CD14-positive monocyte (primary cell): Measurements from ENCODE around the gene ATG4D. TPM values are rescaled to one million over a fixed set of nuclear protein-coding genes. Genes with fewer than 3 reads are reported as not detected.
A peak's percentile ranks its signal among the peaks of the same experiment; 100 is the strongest.

Source experiments
- DNase-seq, 3 donors: peaks; one replicate each; pipeline ENCODE4 v3.0.0-alpha.2; 2011 to 2022
- H2AFZ ChIP-seq: 2 replicates; pipeline ENCODE4 v1.6.0; 2012; ENCODE audit warnings: mild to moderate bottlenecking, low read depth, low read length, inconsistent platforms; ENCODE audit not compliant: insufficient read depth, poor library complexity, severe bottlenecking
- H3K27ac ChIP-seq, 2 donors: 1 replicate in 1 of 2; 2 replicates in 1 of 2; pipeline ENCODE4 v1.5.1; 2012 to 2013; ENCODE audit warnings: low read length in 2 of 2, control low read depth in 1 of 2, inconsistent platforms in 1 of 2, low read depth in 1 of 2, mild to moderate bottlenecking in 1 of 2
- H3K27me3 ChIP-seq, 2 donors: one replicate each; pipeline versions ENCODE4 v1.6.0 to v1.6.1; 2011 to 2013; ENCODE audit warnings: low read length in 2 of 2; ENCODE audit not compliant: control insufficient read depth in 2 of 2, insufficient read depth in 2 of 2
- H3K36me3 ChIP-seq, 2 donors: replicated peaks in 1 of 2; 1 replicate in 1 of 2; 2 replicates in 1 of 2; pipeline versions ENCODE4 v1.5.1 to v1.6.1; 2012 to 2013; ENCODE audit warnings: low read length in 2 of 2, control low read depth in 1 of 2, inconsistent platforms in 1 of 2, mild to moderate bottlenecking in 1 of 2; ENCODE audit not compliant: insufficient read depth in 2 of 2, control insufficient read depth in 1 of 2
- H3K4me1 ChIP-seq, 2 donors: 1 replicate in 1 of 2; 2 replicates in 1 of 2; pipeline versions ENCODE4 v1.5.1 to v1.6.1; 2012 to 2013; ENCODE audit warnings: low read length in 2 of 2, control low read depth in 1 of 2, inconsistent platforms in 1 of 2, mild to moderate bottlenecking in 1 of 2, moderate library complexity in 1 of 2; ENCODE audit not compliant: insufficient read depth in 2 of 2, control insufficient read depth in 1 of 2
- H3K4me2 ChIP-seq: replicated peaks from 2 replicates; pipeline ENCODE3; 2012; ENCODE audit warnings: low read length, moderate library complexity, mild to moderate bottlenecking; ENCODE audit not compliant: poor library complexity, severe bottlenecking; ENCODE audit errors: extremely low read depth
- H3K4me3 ChIP-seq, 3 experiments: fragments of 200-600 bp in 1 of 3; sonication (generic) in 1 of 3; replicated peaks in 1 of 3; 1 replicate in 2 of 3; 2 replicates in 1 of 3; pipeline ENCODE4 v1.5.1; 2011 to 2013; ENCODE audit warnings: low read length in 3 of 3, mild to moderate bottlenecking in 3 of 3, control low read depth in 2 of 3, low read depth in 2 of 3, inconsistent platforms in 1 of 3, moderate library complexity in 1 of 3
- H3K79me2 ChIP-seq: 2 replicates; pipeline ENCODE4 v1.6.0; 2012; ENCODE audit warnings: mild to moderate bottlenecking, control low read depth, inconsistent platforms, low read length, moderate library complexity; ENCODE audit not compliant: insufficient read depth
- H3K9ac ChIP-seq: 2 replicates; pipeline ENCODE4 v1.6.0; 2017; ENCODE audit warnings: low read length, mild to moderate bottlenecking; ENCODE audit not compliant: insufficient read depth, poor library complexity, severe bottlenecking
- H3K9me3 ChIP-seq, 2 donors: replicated peaks in 1 of 2; 1 replicate in 1 of 2; 2 replicates in 1 of 2; pipeline versions ENCODE4 v1.5.1 to v1.6.1; 2012 to 2013; ENCODE audit warnings: low read length in 2 of 2, control low read depth in 1 of 2; ENCODE audit not compliant: control insufficient read depth in 1 of 2, insufficient read depth in 1 of 2
- H4K20me1 ChIP-seq: 2 replicates; pipeline ENCODE4 v1.6.0; 2012; ENCODE audit warnings: mild to moderate bottlenecking, low read length, control low read depth, moderate library complexity; ENCODE audit not compliant: insufficient read depth
- H3K27ac Mint-ChIP-seq, 7 donors: one replicate each; pipeline ENCODE4 v1.8.0; 2020; ENCODE audit warnings: mild to moderate bottlenecking in 7 of 7, mixed read lengths in 7 of 7, moderate library complexity in 6 of 7, inconsistent platforms in 2 of 7
- H3K27me3 Mint-ChIP-seq, 3 donors: one replicate each; pipeline ENCODE4 v1.8.0; 2021 to 2022; ENCODE audit warnings: low read depth in 3 of 3, mild to moderate bottlenecking in 3 of 3, mixed read lengths in 3 of 3, moderate library complexity in 3 of 3, inconsistent platforms in 1 of 3
- H3K36me3 Mint-ChIP-seq, 2 donors: one replicate each; pipeline ENCODE4 v1.8.0; 2020; ENCODE audit warnings: mixed read lengths in 2 of 2, inconsistent platforms in 1 of 2, mild to moderate bottlenecking in 1 of 2
- H3K4me1 Mint-ChIP-seq: one replicate; pipeline ENCODE4 v1.8.0; 2020; ENCODE audit warnings: mild to moderate bottlenecking, mixed read lengths
- H3K4me3 Mint-ChIP-seq, 2 donors: one replicate each; pipeline ENCODE4 v1.8.0; 2020; ENCODE audit warnings: mild to moderate bottlenecking in 2 of 2, mixed read lengths in 2 of 2, moderate library complexity in 1 of 2
- H3K9me3 Mint-ChIP-seq, 7 donors: one replicate each; pipeline ENCODE4 v1.8.0; 2020 to 2022; ENCODE audit warnings: mixed read lengths in 7 of 7, mild to moderate bottlenecking in 6 of 7, moderate library complexity in 6 of 7, inconsistent platforms in 2 of 7
- WGBS: methylation state at CpG from one replicate; pipeline ENCODE4 v1.1.5; 2013; ENCODE audit warnings: missing lambda C conversion rate; ENCODE audit not compliant: insufficient coverage; 5-methylcytosine and 5-hydroxymethylcytosine counted together
- intact Hi-C, 2 donors: fragments of 100-400 bp; cut with micrococcal nuclease; formaldehyde crosslinking; loops; one replicate each; pipeline versions ENCODE4 v1.15.0 to v1.15.1; 2023
- polyA plus RNA-seq, 3 donors: library from polyadenylated mRNA; depleted of rRNA in 1 of 3; unstranded in 2 of 3; stranded (reverse) in 1 of 3; fragments of 300-500 nt in 2 of 3; fragments of >200 nt in 1 of 3; fragmentation: Illumina TruSeq in 2 of 3; gene quantifications; 1 replicate in 2 of 3; 2 replicates in 1 of 3; pipeline ENCODE4 v1.2.3, GENCODE V29; 2012 to 2021
- TF ChIP-seq, protein P1 (sequence below): fragments of 200-600 bp; IDR thresholded peaks from one replicate; pipeline ENCODE4 v1.8.0; 2022; ENCODE audit warnings: antibody characterized with exemption, mild to moderate bottlenecking

Gene ATG4D
- polyA plus RNA-seq, 3 donors = 10.7 to 52.8 (median 11.9) TPM

DNA sequence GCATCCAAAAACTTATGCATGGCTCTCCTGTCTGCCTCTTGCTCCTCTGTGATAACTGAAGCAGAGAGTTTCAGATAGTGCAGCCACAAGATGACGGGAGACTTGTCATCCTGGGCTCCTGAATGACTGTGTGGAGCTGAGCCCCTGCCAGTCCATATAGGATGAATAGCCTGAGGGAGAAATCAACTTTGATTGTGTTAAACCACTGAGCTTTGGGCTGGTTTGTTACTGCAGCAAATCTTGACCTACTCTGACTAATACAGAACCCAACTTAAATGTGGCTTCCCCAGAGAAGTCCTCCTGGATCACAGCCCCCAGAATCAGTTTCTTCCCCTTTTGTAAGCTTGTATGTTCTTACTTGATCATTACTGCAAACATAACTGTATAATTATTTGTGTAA, 11.2 kb upstream of the ATG4D start:
- no peak for DNase-seq
- Histone ChIP-seq H3K79me2 (no peaks in the 10 kb centered on the region), H3K4me1 (no peaks in the 10 kb centered on the region), H3K27me3 (no peaks in the 10 kb centered on the region), H3K36me3 (no peaks in the 10 kb centered on the region), H3K4me3 (no peak overlapping the region), H3K4me2 (no peak overlapping the region), H4K20me1 (no peaks in the 10 kb centered on the region), H3K27ac (no peak overlapping the region), H3K9ac (no peak overlapping the region), H2AFZ (no peak overlapping the region), H3K9me3 (peaks cover 0 to 5% of the 10 kb centered on the region in 2 donors)
- Mint-ChIP-seq H3K4me3 (no peak overlapping the region), H3K36me3 (no peaks in the 10 kb centered on the region), H3K27me3 (peaks cover 4 to 17% (median 11%) of the 10 kb centered on the region in 3 donors), H3K4me1 (no peaks in the 10 kb centered on the region), H3K9me3 (peaks cover 0 to 8% (median 5%) of the 10 kb centered on the region in 7 donors), H3K27ac (no peak overlapping the region)
- TF ChIP-seq, protein P1, sequence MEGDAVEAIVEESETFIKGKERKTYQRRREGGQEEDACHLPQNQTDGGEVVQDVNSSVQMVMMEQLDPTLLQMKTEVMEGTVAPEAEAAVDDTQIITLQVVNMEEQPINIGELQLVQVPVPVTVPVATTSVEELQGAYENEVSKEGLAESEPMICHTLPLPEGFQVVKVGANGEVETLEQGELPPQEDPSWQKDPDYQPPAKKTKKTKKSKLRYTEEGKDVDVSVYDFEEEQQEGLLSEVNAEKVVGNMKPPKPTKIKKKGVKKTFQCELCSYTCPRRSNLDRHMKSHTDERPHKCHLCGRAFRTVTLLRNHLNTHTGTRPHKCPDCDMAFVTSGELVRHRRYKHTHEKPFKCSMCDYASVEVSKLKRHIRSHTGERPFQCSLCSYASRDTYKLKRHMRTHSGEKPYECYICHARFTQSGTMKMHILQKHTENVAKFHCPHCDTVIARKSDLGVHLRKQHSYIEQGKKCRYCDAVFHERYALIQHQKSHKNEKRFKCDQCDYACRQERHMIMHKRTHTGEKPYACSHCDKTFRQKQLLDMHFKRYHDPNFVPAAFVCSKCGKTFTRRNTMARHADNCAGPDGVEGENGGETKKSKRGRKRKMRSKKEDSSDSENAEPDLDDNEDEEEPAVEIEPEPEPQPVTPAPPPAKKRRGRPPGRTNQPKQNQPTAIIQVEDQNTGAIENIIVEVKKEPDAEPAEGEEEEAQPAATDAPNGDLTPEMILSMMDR = no peak
- WGBS = 88% methylated on average over 1 of the region's 1 CpG
- intact Hi-C loops = no loop called here

DNA sequence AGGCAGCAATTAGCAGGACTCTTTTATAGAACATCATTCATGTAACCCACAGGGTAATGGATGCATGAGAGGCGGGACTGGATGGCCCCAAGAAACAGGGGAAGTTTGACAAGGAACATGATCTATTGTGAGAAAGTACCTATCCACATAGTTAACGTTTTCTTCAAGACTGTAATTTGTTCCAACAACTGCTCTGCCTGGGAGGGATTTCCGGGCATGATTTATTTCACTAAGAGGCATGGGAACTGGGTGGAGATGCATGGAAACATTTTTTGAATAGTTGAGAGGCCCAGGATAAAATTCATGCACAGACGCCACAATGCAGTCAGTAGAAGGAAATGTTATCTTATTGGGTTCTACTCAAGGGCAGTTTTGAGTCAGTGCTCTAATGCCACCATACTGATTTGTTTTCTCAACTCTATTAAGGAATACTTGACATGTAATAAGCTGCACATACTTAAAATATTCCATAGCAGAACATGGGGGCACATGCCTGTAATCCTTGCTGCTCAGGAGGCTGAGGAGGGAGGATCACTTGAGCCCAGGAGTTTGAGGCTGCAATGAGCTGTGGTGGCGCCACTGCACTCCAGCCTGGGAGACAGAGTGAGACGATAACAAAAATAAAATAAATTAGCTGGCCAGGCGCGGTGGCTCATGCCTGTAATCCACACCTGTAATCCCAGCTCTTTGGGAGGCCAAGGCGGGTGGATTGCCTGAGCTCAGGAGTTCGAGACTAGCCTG, 9.9 kb upstream of the ATG4D start:
- peaks cover 8% of the 10 kb centered on the region for H3K4me1 Mint-ChIP-seq
- Histone ChIP-seq H3K4me2 (no peak overlapping the region), H3K79me2 (no peaks in the 10 kb centered on the region), H3K36me3 (no peaks in the 10 kb centered on the region), H3K27me3 (peaks cover 0 to 5% of the 10 kb centered on the region in 2 donors), H2AFZ (no peak overlapping the region), H4K20me1 (no peaks in the 10 kb centered on the region), H3K9ac (no peak overlapping the region), H3K27ac (no peak overlapping the region), H3K4me3 (no peak overlapping the region), H3K9me3 (peaks cover 0 to 5% of the 10 kb centered on the region in 2 donors), H3K4me1 (peaks cover 6 to 10% of the 10 kb centered on the region in 2 donors)
- no peak for DNase-seq
- peaks cover 4 to 20% (median 19%) of the 10 kb centered on the region in 3 donors for H3K27me3 Mint-ChIP-seq
- peaks cover 0 to 8% (median 5%) of the 10 kb centered on the region in 7 donors for H3K9me3 Mint-ChIP-seq
- intact Hi-C loops = no loop called here
- H3K27ac Mint-ChIP-seq = peak overlapping the region in 1 of 7 donors; percentile 53
- no peaks in the 10 kb centered on the region for H3K36me3 Mint-ChIP-seq
- 83% methylated on average over 7 of the region's 10 CpGs for WGBS
- H3K4me3 Mint-ChIP-seq = no peak overlapping the region
- TF ChIP-seq, protein P1 = no peak
